Activated CD8-positive, alpha-beta T cell treated with anti-CD3 and anti-CD28 coated beads for 36 hours (primary cell): ENCODE measurements around the gene NHLH2. TPM values are rescaled to one million over a fixed set of nuclear protein-coding genes. Genes with fewer than 3 reads are reported as not detected.
A peak's percentile ranks its signal among the peaks of the same experiment; 100 is the strongest.

Experiments used
- ATAC-seq: fragments of 200-7000 bp; cut with Tn5 transposase; one replicate; pipeline ENCODE4 v1.10.0; 2021; ENCODE audit warnings: mild to moderate bottlenecking, moderate library complexity
- CTCF ChIA-PET: fragments of 350-600 bp; sonication (Branson Sonifier 250); formaldehyde crosslinking; loops from one replicate; lab custom pipeline; 2021; ENCODE audit warnings: antibody characterized with exemption; lab: Charles Lee
- POLR2A ChIA-PET: fragments of 350-600 bp; sonication (Branson Sonifier 250); formaldehyde crosslinking; loops from one replicate; lab custom pipeline; 2021; ENCODE audit warnings: antibody characterized with exemption; lab: Charles Lee
- DNase-seq: peaks from one replicate; pipeline ENCODE4 v3.0.0-alpha.2; 2020
- H3K27ac Mint-ChIP-seq: one replicate; pipeline ENCODE4 v1.8.0; 2021; ENCODE audit warnings: mild to moderate bottlenecking, mixed read lengths
- H3K27me3 Mint-ChIP-seq: one replicate; pipeline ENCODE4 v1.8.0; 2021; ENCODE audit warnings: mixed read lengths
- H3K36me3 Mint-ChIP-seq: one replicate; pipeline ENCODE4 v1.8.0; 2021; ENCODE audit warnings: low read depth, mixed read lengths
- H3K4me1 Mint-ChIP-seq: one replicate; pipeline ENCODE4 v1.8.0; 2021; ENCODE audit warnings: low read depth, mixed read lengths
- H3K4me3 Mint-ChIP-seq: one replicate; pipeline ENCODE4 v1.8.0; 2021; ENCODE audit warnings: mild to moderate bottlenecking, moderate library complexity, mixed read lengths
- H3K9me3 Mint-ChIP-seq: one replicate; pipeline ENCODE4 v1.8.0; 2021; ENCODE audit warnings: mixed read lengths
- intact Hi-C: fragments of 100-400 bp; cut with micrococcal nuclease; formaldehyde crosslinking; loops from one replicate; pipeline ENCODE4 v1.10.0; 2022
- total RNA-seq, 2 experiments: library from RNA; stranded (reverse); gene quantifications; one replicate each; pipeline ENCODE4 v1.2.3, GENCODE V29; 2021
- TF ChIP-seq, protein P1 (sequence below): fragments of 200-600 bp; IDR thresholded peaks from one replicate; pipeline ENCODE4 v1.8.0; 2022; ENCODE audit warnings: antibody characterized with exemption, mild to moderate bottlenecking

NHLH2 gene
- total RNA-seq, 2 experiments from 2014 or later = not detected

DNA sequence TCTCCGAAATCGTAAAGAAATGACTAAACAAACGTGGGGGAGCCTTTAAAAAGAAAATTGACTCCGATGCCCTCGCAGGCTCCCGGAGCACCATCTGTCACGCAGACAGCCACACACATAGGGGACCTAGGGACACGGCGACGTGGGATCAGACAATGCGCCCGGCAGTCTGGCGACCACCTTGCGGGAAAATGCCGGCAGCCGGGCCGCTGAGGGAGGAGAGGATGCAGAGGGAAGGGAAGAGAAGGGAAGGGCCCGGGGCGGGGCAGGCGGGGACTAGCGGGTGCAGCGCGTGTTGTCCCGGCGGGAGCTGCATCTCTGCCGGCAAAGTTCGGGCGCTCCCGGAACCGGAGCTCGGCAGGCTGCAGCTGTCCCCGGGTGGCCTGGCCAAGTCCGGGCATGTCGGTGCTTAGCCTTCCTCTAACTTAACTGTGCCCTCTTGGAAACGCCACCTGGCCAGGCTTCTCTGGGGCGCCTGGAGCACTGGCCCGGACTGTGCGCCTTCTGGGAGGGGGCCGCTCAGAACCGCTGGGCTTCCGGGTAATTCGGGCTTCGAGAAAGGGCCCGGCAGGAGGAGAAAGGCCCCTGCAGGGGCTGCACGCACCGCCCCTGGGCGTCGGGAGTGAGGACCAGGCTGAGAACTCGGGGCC is 1.8 kb downstream of the NHLH2 start:
- POLR2A ChIA-PET = no interaction called here

DNA sequence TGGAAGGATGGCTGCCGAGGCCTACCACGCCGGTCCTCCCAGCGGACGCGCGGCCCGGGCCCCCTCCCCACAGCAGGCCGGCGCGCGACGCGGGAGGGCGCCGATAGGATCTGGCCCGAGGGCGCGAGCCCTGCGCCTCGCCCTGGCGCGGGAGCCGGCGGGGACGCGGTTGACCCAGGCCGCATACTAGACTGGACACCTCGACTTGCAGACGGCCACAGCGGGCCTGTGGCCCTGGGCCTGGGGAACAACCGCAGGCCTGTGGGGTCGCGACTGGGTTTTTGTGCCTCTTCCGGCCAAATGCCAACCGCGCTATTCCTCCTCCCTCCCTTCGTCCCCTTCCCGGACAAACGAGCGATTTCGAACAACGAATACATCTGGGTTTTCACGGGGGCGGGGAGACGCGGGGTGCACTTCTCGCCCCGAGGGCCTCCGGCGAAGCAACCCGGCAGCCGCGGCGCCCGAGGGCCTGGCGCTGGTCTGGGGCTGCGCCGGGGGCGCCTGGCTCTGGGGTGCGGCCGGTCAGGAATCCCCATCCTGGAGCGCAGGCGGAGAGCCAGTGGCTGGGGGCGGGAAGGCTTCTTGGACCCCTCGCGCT is 2.4 kb downstream of the NHLH2 start:
- Mint-ChIP-seq H3K27me3 (peaks cover 50% of the 10 kb centered on the region), H3K4me3 (no peak overlapping the region), H3K27ac (no peak overlapping the region), H3K4me1 (peaks cover 6% of the 10 kb centered on the region), H3K9me3 (no peaks in the 10 kb centered on the region), H3K36me3 (no peaks in the 10 kb centered on the region)
- ATAC-seq (no peak), DNase-seq (no peak)
- intact Hi-C loops = no loop called here
- TF ChIP-seq, protein P1, sequence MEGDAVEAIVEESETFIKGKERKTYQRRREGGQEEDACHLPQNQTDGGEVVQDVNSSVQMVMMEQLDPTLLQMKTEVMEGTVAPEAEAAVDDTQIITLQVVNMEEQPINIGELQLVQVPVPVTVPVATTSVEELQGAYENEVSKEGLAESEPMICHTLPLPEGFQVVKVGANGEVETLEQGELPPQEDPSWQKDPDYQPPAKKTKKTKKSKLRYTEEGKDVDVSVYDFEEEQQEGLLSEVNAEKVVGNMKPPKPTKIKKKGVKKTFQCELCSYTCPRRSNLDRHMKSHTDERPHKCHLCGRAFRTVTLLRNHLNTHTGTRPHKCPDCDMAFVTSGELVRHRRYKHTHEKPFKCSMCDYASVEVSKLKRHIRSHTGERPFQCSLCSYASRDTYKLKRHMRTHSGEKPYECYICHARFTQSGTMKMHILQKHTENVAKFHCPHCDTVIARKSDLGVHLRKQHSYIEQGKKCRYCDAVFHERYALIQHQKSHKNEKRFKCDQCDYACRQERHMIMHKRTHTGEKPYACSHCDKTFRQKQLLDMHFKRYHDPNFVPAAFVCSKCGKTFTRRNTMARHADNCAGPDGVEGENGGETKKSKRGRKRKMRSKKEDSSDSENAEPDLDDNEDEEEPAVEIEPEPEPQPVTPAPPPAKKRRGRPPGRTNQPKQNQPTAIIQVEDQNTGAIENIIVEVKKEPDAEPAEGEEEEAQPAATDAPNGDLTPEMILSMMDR = no peak
- ChIA-PET CTCF (no interaction called here), POLR2A (no interaction called here)

More for the DNA sequence above, 1.8 kb downstream of the NHLH2 start:
- Mint-ChIP-seq H3K9me3 (no peaks in the 10 kb centered on the region), H3K27me3 (peaks cover 54% of the 10 kb centered on the region), H3K36me3 (no peaks in the 10 kb centered on the region), H3K4me3 (peak overlapping the region; percentile 62), H3K27ac (no peak overlapping the region), H3K4me1 (peaks cover 6% of the 10 kb centered on the region)
- intact Hi-C loops = no loop called here
- TF ChIP-seq, protein P1 = no peak
- peak; percentile 7 for DNase-seq
- no peak for ATAC-seq
- CTCF ChIA-PET = no interaction called here

DNA sequence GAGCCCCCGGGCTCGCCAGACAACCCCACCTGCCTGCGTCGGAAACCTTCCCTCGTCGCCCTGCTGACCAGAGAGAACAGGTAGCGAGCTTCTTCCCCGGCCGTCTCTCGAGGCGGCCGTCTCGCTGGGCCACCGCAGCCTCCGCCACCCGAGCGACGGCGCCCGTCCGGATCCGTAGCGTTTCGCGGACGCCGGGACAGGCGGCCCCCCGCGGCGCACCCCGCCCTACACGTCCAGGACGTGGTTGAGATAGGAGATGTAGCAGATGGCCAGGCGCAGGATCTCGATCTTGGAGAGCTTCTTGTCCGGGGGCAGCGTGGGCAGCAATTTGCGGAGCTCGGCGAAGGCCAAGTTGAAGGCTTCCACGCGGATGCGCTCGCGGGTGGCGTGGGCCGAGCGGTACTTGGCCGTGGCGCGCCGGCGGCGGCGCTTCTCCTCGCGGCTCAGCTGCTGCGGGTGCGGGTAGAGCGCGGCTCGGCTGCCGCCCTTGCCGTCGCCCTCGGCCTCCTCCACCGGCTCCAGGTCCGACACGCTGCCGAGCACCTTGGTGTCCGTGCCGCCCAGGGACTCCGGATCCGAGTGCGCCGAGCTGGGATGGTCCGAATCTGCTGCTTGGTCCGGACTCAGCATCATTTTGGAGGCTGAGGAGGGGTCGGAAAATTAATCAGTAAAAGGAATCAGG is 3.0 kb downstream of the NHLH2 start:
- Mint-ChIP-seq H3K36me3 (no peaks in the 10 kb centered on the region), H3K9me3 (no peaks in the 10 kb centered on the region), H3K27me3 (peaks cover 46% of the 10 kb centered on the region), H3K4me1 (peaks cover 6% of the 10 kb centered on the region), H3K4me3 (no peak overlapping the region), H3K27ac (no peak overlapping the region)
- ChIA-PET POLR2A (no interaction called here), CTCF (no interaction called here)
- TF ChIP-seq, protein P1 = no peak
- DNase-seq = peak; percentile 1
- intact Hi-C loops = no loop called here
- no peak for ATAC-seq

DNA sequence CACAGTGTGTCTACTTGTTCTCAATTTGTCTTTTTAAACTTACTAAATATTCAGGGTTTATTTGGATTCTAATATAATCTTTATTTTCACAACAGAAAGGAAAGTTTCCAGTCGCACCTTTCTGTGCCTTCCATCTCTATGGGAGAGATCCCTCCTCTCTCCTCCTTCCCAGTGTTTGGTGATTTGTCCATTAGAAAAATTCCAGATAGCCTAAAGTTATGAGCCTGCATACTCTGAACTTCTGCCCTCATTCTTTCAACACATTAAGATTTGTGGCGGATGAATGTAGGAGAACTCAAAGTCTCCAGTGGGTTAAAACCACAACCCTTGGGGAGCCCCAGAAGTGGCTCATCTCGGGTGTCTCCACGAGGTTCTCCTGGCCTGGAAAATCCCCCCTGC is 3.6 kb downstream of the NHLH2 start:
- H3K36me3 Mint-ChIP-seq = no peaks in the 10 kb centered on the region
- H3K27me3 Mint-ChIP-seq = peaks cover 44% of the 10 kb centered on the region
- no peak overlapping the region for H3K4me3 Mint-ChIP-seq
- ATAC-seq = no peak
- no peaks in the 10 kb centered on the region for H3K9me3 Mint-ChIP-seq
- no peak for DNase-seq
- no peak overlapping the region for H3K27ac Mint-ChIP-seq
- peaks cover 6% of the 10 kb centered on the region for H3K4me1 Mint-ChIP-seq
- CTCF ChIA-PET = no interaction called here
- intact Hi-C loops = no loop called here
- POLR2A ChIA-PET = no interaction called here
- TF ChIP-seq, protein P1 = no peak

DNA sequence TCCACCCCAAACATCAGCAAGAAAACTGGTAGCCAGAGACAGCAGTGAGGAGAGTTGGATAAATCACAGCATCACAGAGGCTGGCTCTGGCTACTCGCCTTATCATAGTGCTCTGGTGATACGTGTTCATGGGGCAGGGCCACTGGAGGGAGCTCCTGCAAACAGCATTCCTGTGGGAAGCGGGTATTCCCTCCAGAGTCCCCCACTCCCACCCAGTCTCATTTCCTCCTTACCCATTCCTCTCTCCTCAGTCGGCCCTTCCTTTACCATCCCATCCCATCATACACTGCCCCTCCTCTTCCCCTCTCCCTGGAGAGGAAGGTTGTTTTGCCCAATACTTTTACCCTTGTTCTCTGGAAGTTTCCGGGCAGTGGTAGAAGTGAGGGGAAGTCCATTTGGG is 7.1 kb downstream of the NHLH2 start:
- intact Hi-C loops = no loop called here
- no peak for ATAC-seq
- TF ChIP-seq, protein P1 = no peak
- no peak for DNase-seq
- no peak overlapping the region for H3K4me3 Mint-ChIP-seq
- H3K4me1 Mint-ChIP-seq = peaks cover 4% of the 10 kb centered on the region
- no peaks in the 10 kb centered on the region for H3K9me3 Mint-ChIP-seq
- POLR2A ChIA-PET = no interaction called here
- CTCF ChIA-PET = no interaction called here
- H3K27ac Mint-ChIP-seq = no peak overlapping the region
- H3K27me3 Mint-ChIP-seq = peaks cover 43% of the 10 kb centered on the region
- no peaks in the 10 kb centered on the region for H3K36me3 Mint-ChIP-seq
